GM19395 (cell line): ENCODE data around the gene EPHB6.
A peak's percentile ranks its signal among the peaks of the same experiment; 100 is the strongest.

Source experiments
- ATAC-seq: cut with Tn5 transposase; IDR thresholded peaks from one replicate; pipeline ENCODE4 v1.9.1; 2021; ENCODE audit warnings: mild to moderate bottlenecking, moderate library complexity; ENCODE audit not compliant: unreplicated experiment

EPHB6 gene

GRCh38 chr7:142854372-142855113 is at the start of gene EPHB6:
EPHB6 (plus strand) TSS chr7:142855076; CDS start chr7:142863228, 8,152 bp downstream.
- peak; percentile 65 for ATAC-seq

- no peak for ATAC-seq
Measured at GRCh38 chr7:142805350-142806021, 49.4 kb upstream of the EPHB6 start.

GRCh38 chr7:142806022-142806356 is 48.9 kb upstream of the EPHB6 start:
- ATAC-seq, result no peak

GRCh38 chr7:142806957-142807356 is 47.9 kb upstream of the EPHB6 start:
- no peak for ATAC-seq

GRCh38 chr7:142807855-142808460 is 46.9 kb upstream of the EPHB6 start:
- ATAC-seq, result no peak

- peak; percentile 45 for ATAC-seq
Measured at GRCh38 chr7:142808461-142808801, 46.4 kb upstream of the EPHB6 start.

- ATAC-seq, result peak; percentile 90
Measured at GRCh38 chr7:142808802-142809583, 45.9 kb upstream of the EPHB6 start.

- ATAC-seq, result no peak
Measured at GRCh38 chr7:142809671-142810070, 45.2 kb upstream of the EPHB6 start.

- no peak for ATAC-seq
Measured at GRCh38 chr7:142811154-142811737, 43.6 kb upstream of the EPHB6 start.

- ATAC-seq, result no peak
Measured at GRCh38 chr7:142812437-142813215, 42.2 kb upstream of the EPHB6 start.

- ATAC-seq, result no peak
Measured at GRCh38 chr7:142813226-142813625, 41.6 kb upstream of the EPHB6 start.

- ATAC-seq, result no peak
Measured at GRCh38 chr7:142813699-142814098, 41.2 kb upstream of the EPHB6 start.

GRCh38 chr7:142814451-142814850 is 40.4 kb upstream of the EPHB6 start:
- no peak for ATAC-seq

GRCh38 chr7:142815134-142815533 is 39.7 kb upstream of the EPHB6 start:
- ATAC-seq, result no peak

- no peak for ATAC-seq
Measured at GRCh38 chr7:142817506-142817905, 37.4 kb upstream of the EPHB6 start.

GRCh38 chr7:142819530-142819929 is 35.3 kb upstream of the EPHB6 start:
- no peak for ATAC-seq

- ATAC-seq, result no peak
Measured at GRCh38 chr7:142822714-142823113, 32.2 kb upstream of the EPHB6 start.

GRCh38 chr7:142827951-142828500 is 26.9 kb upstream of the EPHB6 start:
- no peak for ATAC-seq

GRCh38 chr7:142832417-142832816 is 22.5 kb upstream of the EPHB6 start:
- ATAC-seq, result no peak
